H54 (cell line): ENCODE results near the gene MIER3.
A peak's percentile ranks its signal among the peaks of the same experiment; 100 is the strongest.
"Not testable (repeated sequence)": the region's sequence is repeated elsewhere in the genome, so short reads cannot be mapped to it uniquely, and the experiment has no call there.

Experiments used
- DNase-seq: peaks from one replicate; pipeline ENCODE4 v3.0.0; 2011; ENCODE audit warnings: low spot score, mixed read lengths; ENCODE audit not compliant: insufficient read length
- FAIRE-seq: peaks from 3 replicates; lab custom pipeline; 2011; peaks lifted over from hg19 to GRCh38; lab: Jason Lieb, UNC
- POLR2A ChIP-seq: IDR thresholded peaks from 2 replicates; pipeline ENCODE4 v1.6.1; 2011; ENCODE audit warnings: low read depth, mild to moderate bottlenecking, low read length

Gene MIER3

GRCh38 chr5:56951946-56952691 is at the start of gene MIER3:
TSS of gene MIER3 (minus strand) at chr5:56952123. CDS start at chr5:56952102, 21 bp downstream.
- TF ChIP-seq POLR2A = peak; percentile 55
- no peak for FAIRE-seq
- peak; percentile 86 for DNase-seq

DNA sequence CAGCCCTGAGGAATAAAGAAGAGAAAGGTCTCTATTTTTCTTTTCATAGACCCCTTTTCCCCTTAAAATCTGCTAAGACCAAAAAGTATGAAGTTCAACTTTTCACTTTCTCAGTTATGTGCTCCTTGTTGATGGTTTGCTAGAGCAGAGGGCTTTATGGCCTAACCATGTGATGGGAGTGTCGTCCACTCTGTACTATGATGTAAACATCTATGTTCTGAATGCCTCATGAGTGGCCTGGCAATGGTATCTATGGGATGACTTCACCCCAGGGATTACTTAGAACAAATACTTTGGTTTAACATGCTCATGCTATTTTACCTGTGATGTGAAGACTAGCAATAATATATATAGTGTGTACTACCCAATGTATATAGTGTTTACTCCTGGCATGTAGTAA is 43.7 kb upstream of the MIER3 start:
- TF ChIP-seq POLR2A = no peak
- no peak for FAIRE-seq
- no peak for DNase-seq

GRCh38 chr5:56993241-56993640 is 41.3 kb upstream of the MIER3 start:
- DNase-seq (no peak), FAIRE-seq (no peak)
- no peak for TF ChIP-seq POLR2A

GRCh38 chr5:56989676-56990075 is 37.8 kb upstream of the MIER3 start:
- no peak for TF ChIP-seq POLR2A
- DNase-seq (no peak), FAIRE-seq (no peak)

- no peak for DNase-seq
- no peak for FAIRE-seq
- no peak for TF ChIP-seq POLR2A
Observed at GRCh38 chr5:56988490-56988889, 36.6 kb upstream of the MIER3 start.

DNA sequence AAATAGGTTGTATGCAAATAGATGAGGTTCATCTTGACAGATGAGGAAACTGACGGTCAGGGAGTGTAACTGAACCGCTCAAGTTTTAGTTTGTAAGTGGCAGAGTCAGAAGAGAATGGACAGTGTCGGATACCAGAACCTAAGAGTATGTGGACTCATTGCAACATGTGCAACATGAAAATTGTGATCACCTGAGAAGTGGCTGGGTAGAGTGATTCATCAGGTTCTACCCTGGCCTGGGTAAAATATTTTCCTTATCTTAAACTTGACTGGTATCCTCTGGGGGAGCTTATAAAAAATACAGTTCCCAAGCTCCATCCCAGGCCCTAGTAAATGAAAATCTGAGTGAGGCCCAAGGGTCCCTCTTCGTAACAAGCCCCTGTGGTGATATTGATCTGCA is 35.2 kb upstream of the MIER3 start:
- no peak for TF ChIP-seq POLR2A
- no peak for DNase-seq
- FAIRE-seq = no peak

- FAIRE-seq (no peak), DNase-seq (no peak)
- TF ChIP-seq POLR2A = no peak
Observed at GRCh38 chr5:56986626-56986947, 34.7 kb upstream of the MIER3 start.

- FAIRE-seq (no peak), DNase-seq (no peak)
- TF ChIP-seq POLR2A = no peak
Observed at GRCh38 chr5:56985936-56986625, 34.2 kb upstream of the MIER3 start.

DNA sequence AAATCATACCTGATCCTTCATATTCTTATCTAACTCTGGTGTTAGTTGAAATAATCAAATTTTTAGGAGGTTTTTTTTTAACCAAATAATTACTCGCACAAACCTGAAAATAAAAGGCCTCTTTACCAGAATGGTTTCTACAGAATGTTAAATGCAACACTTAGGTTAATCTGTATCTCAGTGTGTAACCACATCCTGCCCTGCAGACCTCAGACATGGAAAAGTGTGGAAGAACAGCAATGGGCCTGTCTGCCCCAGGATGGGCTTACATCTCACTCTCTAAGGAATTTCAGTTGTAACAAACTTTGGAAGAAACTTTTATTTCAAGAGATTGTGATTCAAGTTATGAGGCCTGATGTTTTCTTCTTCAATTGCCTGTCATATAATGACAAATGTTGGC is 32.5 kb upstream of the MIER3 start:
- no peak for TF ChIP-seq POLR2A
- FAIRE-seq = no peak
- DNase-seq = no peak

DNA sequence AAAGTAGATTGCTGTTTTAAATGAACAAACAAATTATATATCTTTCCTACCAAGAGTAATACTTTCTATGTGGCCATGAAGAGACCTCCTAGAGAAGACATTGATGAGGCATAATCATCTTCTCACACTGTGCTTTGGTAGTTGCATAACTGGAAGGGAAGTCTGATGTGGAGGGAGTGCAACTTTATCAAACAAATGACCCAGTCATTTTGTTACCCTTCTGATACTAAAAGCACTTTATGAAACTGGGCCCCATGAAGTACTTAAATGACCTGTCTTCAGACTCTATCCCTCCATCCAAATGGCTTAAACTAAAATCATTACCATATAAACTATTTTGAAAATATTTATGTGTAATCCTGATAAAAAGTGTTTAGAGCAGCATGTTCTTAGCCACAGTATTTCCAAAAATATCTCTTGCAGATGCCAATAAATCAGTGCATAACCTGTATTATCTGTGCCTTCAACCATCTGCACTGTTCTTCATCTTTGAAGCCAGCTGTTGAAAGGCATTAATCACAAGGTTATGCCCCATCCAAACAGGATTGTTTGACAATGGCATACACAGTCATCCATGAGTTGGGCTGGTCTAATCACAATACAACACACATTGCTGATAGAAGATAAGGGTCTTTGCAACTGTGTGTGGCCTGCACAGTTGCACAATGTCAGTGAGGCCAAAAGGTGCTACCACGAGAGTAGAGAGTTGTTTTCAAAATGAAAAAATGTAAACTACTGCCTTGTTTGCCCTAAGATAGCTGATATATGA is 31.9 kb upstream of the MIER3 start:
- no peak for TF ChIP-seq POLR2A
- FAIRE-seq (no peak), DNase-seq (no peak)

DNA sequence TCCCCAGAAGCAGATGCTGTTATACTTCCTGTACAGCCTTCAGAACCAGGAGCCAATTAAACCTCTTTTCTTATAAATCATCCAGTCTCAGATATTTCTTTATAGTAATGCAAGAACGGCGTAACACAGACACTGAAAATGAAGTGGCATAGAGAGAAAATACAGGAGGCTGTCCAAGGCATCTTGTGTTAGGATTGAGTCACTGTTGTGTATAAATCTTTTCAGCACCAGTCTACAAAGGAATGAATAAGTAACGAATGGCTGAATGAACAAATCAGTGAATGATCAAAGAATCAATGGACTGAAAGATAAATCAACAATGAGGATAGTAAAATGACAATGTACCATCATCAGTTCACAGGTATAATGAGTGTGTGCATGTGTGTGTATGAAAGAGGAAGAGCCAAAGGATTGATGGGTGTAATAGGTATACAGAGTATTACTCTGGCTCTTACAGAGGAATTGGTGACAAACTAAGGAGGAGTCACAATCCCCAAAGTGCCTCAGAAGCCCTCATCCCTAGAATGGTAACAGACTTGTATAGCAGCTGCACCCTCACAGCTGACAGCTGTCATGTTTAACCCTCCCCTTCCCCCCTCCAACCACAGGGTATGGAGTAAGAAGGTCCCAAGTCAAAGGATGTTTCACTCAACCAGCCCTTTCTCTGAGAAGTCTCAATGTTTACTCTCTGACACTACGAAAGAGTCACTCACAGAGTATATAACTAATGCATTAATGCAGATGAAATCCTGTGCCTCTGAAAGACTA is 29.8 kb upstream of the MIER3 start:
- no peak for TF ChIP-seq POLR2A
- DNase-seq = no peak
- no peak for FAIRE-seq

- DNase-seq (no peak), FAIRE-seq (no peak)
- TF ChIP-seq POLR2A = no peak
Observed at GRCh38 chr5:56979968-56980367, 28.0 kb upstream of the MIER3 start.

DNA sequence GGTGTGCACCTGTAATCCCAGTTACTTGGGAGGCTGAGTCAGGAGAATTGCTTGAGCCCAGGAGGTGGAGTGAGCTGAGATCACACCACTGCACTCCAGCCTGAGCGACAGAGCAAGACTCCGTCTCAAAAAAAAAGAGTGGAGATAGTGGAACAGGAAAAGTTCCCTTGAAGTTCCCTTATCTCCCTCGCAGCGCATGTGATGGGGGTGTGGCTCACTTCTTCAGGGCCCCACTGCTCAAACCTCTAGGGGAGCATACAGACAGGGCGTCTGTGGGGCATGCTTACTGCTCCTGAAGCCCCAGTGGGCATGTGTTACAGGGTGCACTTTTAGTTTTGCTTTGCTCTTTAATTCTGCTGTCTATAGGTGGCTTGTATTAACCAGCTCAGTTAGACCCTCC is 27.6 kb upstream of the MIER3 start:
- not testable (repeated sequence) for DNase-seq, FAIRE-seq

DNA sequence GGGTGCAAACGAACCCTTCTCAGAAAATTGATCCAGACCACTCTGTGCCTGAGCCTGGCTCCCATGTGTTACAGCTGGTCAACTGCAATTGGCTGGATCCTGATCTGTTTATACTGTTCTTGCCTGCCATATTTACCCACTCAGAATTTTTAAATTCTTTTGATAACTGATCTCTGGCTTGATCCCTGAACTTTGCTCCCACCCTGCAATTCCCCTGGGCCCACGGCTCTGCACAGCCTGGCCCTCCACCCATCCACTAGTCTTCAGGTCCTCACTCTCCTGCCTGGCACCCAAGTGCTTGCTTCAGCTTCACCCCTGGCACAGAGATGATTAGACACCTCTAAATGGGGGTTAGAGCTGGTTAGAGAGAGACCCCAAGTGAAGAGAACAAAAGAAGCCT is 25.9 kb upstream of the MIER3 start:
- no peak for TF ChIP-seq POLR2A
- DNase-seq (no peak), FAIRE-seq (no peak)

DNA sequence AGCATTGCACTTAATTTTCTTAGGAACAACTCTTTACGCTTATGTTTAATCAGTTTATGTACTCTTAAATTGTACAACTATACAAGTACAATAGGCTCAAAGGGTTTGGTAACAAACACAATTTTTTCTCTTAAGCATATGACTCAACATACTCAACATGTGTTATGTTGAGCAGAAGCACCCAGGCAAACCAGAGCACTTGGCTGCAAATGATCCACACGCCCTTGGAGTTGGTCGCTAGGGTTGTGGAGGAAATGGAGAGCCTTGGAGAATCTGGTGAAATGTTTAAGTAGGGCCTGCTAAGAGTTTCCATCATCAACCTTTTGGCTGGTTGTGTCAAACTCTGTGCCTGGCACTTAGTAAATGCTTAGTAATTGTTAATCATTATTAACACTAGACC is 25.1 kb upstream of the MIER3 start:
- DNase-seq (no peak), FAIRE-seq (no peak)
- TF ChIP-seq POLR2A = no peak
